Measurements from ENCODE around the gene EDC3. TPM values are rescaled to one million over a fixed set of nuclear protein-coding genes. Genes with fewer than 3 reads are reported as not detected.
"Not testable (repeated sequence)": the region's sequence is repeated elsewhere in the genome, so short reads cannot be mapped to it uniquely, and the experiment has no call there.

EDC3 gene
- total RNA-seq, 2 donors from 2014 or later = 20.6 to 36.8 TPM

- H3K4me3 ChIP-seq = no peak overlapping the region
- 87% methylated on average over 5 of the region's 5 CpGs for WGBS
- H3K27me3 ChIP-seq (replicated peaks; ENCODE audit: insufficient read depth) = peaks cover 2% of the 10 kb centered on the region
- no peak overlapping the region for H3K27ac ChIP-seq
- TF ChIP-seq POLR2A (IDR thresholded peaks at IDR 0.05) (no peak), CTCF (IDR thresholded peaks at IDR 0.05) (no peak), POLR2AphosphoS5 (IDR thresholded peaks at IDR 0.05) (no peak)
- no peak for DNase-seq (ENCODE audit: low spot score)
- H3K4me1 ChIP-seq (replicated peaks) = no peaks in the 10 kb centered on the region
- intact Hi-C loops (cut with DNase I) = no loop called here
- H3K36me3 ChIP-seq = no peaks in the 10 kb centered on the region
- H3K9me3 ChIP-seq = no peaks in the 10 kb centered on the region
These were observed 37.0 kb upstream of the EDC3 start for GRCh38 chr15:74732846-74733245.

GRCh38 chr15:74730619-74731316 lies 34.9 kb upstream of the EDC3 start:
- no peaks in the 10 kb centered on the region for H3K4me1 ChIP-seq (replicated peaks)
- H3K36me3 ChIP-seq = no peaks in the 10 kb centered on the region
- DNase-seq (ENCODE audit: low spot score) = no peak
- no peaks in the 10 kb centered on the region for H3K9me3 ChIP-seq
- no peak overlapping the region for H3K4me3 ChIP-seq
- no peak for TF ChIP-seq CTCF (IDR thresholded peaks at IDR 0.05)
- no peak for TF ChIP-seq POLR2AphosphoS5 (IDR thresholded peaks at IDR 0.05)
- no peak for TF ChIP-seq POLR2A (IDR thresholded peaks at IDR 0.05)
- WGBS = 77% methylated on average over 7 of the region's 7 CpGs
- H3K27ac ChIP-seq = no peak overlapping the region
- intact Hi-C loops (cut with DNase I) = no loop called here
- H3K27me3 ChIP-seq (replicated peaks; ENCODE audit: insufficient read depth) = peaks cover 6% of the 10 kb centered on the region

- H3K9me3 ChIP-seq; intact Hi-C loops (cut with DNase I); H3K4me1 ChIP-seq (replicated peaks); H3K36me3 ChIP-seq; H3K4me3 ChIP-seq; H3K27ac ChIP-seq; DNase-seq (ENCODE audit: low spot score); H3K27me3 ChIP-seq (replicated peaks; ENCODE audit: insufficient read depth): not testable (repeated sequence)
- WGBS = 60% methylated on average over 3 of the region's 6 CpGs
These were observed 33.5 kb upstream of the EDC3 start for GRCh38 chr15:74729372-74729771.

- intact Hi-C loops (cut with DNase I); H3K4me1 ChIP-seq (replicated peaks); H3K27me3 ChIP-seq (replicated peaks; ENCODE audit: insufficient read depth); H3K4me3 ChIP-seq; H3K27ac ChIP-seq; H3K9me3 ChIP-seq; H3K36me3 ChIP-seq; DNase-seq (ENCODE audit: low spot score): not testable (repeated sequence)
- 79% methylated on average over 15 of the region's 30 CpGs for WGBS
These were observed 32.9 kb upstream of the EDC3 start for GRCh38 chr15:74728699-74729098.

- DNase-seq (ENCODE audit: low spot score) = no peak
- Histone ChIP-seq H3K9me3 (no peaks in the 10 kb centered on the region), H3K27me3 (replicated peaks; ENCODE audit: insufficient read depth) (peaks cover 6% of the 10 kb centered on the region), H3K36me3 (no peaks in the 10 kb centered on the region), H3K4me3 (no peak overlapping the region), H3K4me1 (replicated peaks) (no peaks in the 10 kb centered on the region), H3K27ac (no peak overlapping the region)
- WGBS = 72% methylated on average over 7 of the region's 7 CpGs
- TF ChIP-seq POLR2AphosphoS5 (IDR thresholded peaks at IDR 0.05) (no peak), CTCF (IDR thresholded peaks at IDR 0.05) (no peak), POLR2A (IDR thresholded peaks at IDR 0.05) (no peak)
- intact Hi-C loops (cut with DNase I) = no loop called here
These were observed 31.9 kb upstream of the EDC3 start for GRCh38 chr15:74727727-74728126.

- Histone ChIP-seq H3K4me1 (replicated peaks) (no peaks in the 10 kb centered on the region), H3K36me3 (no peaks in the 10 kb centered on the region), H3K27me3 (replicated peaks; ENCODE audit: insufficient read depth) (peaks cover 6% of the 10 kb centered on the region), H3K9me3 (no peaks in the 10 kb centered on the region), H3K27ac (no peak overlapping the region), H3K4me3 (peak overlapping the region in 1 of 2 donors; percentile 39)
- no peak for DNase-seq (ENCODE audit: low spot score)
- WGBS = 40% methylated on average over 17 of the region's 24 CpGs
- TF ChIP-seq POLR2A (IDR thresholded peaks at IDR 0.05) (no peak), CTCF (IDR thresholded peaks at IDR 0.05) (no peak), POLR2AphosphoS5 (IDR thresholded peaks at IDR 0.05) (no peak)
- intact Hi-C loops (cut with DNase I) = no loop called here
These were observed 30.9 kb upstream of the EDC3 start for GRCh38 chr15:74726774-74727164.

Data from prostate gland (tissue), 2 donors.